ENCODE data around the gene SAPCD1.

Gene SAPCD1

DNA sequence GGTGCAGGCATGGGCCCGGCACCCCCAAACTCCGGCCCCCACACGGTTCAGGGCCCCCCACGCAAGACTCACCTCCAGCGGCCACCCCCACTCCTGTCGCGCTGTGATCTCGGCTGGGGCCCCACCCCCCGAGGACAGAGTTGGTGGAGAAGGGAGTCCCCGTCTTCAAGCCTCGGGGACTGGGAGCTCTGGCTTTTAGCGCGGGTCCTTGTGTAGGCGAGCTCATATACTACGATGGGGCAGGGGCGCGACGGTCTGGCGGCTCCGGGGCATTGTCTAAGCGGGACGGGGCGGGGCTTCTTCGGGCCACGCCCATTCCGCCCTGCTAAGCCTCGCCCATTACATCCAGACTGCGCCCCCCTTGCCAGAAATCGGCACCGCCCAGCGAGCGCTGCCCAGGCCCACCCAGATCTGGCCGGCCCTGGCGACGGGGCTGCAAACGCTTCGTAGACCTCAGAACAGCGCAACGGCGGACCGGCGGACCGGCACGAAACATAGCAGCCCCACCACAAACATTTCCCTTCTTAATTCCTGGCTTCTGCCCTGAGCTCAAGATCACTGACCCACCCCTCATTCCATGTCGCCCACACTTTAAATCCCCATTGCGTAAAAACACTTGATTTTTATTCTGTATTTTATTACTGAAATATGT, 32.4 kb upstream of the SAPCD1 start:
- DNase-seq, result peak; percentile 67

DNA sequence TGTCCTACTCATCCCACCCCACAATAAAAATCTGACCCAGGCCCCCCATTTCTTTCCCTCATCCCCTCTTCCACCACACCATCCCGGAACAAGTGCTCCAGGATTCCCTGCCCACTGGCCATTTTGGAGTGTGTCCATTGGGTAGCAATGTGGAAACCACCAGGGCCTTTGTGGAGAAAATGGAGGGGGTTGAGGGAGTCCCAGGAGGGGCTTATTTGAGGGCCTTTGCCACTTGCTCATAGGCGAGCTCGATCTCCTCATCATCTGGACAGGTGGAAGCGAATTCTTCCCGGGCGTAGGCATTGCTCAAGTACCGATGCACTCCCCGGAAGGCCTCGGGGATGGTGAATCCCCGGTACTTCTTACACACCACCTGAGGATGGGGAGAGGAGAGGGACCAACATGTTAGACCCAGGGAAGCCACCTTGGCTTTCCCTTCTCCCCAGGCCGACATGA, 31.8 kb upstream of the SAPCD1 start:
- DNase-seq, result no peak

DNA sequence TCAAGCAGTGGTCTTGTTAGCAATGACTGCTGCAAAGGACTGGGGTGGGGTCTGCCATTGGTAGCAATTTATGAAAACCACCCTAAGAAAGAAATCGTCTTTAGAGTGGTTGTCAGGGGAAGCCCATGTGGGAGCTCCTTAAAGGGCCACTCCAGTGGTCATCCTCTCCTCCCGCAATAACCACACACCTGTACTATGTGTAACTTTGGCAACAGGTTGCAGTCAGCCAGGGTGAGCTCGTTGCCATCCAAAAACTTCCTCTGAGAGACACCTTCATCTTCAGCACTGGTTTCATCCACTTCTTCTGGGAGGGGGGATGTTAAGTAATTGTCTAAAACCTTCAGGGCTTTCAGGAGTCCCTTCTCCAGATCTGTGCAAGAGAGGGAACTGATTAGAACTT, 30.4 kb upstream of the SAPCD1 start:
- no peak for DNase-seq

GRCh38 chr6:31733734-31734133, 28.7 kb upstream of the SAPCD1 start:
- no peak for DNase-seq

GRCh38 chr6:31734247-31734820, 28.1 kb upstream of the SAPCD1 start:
- DNase-seq, result no peak

DNA sequence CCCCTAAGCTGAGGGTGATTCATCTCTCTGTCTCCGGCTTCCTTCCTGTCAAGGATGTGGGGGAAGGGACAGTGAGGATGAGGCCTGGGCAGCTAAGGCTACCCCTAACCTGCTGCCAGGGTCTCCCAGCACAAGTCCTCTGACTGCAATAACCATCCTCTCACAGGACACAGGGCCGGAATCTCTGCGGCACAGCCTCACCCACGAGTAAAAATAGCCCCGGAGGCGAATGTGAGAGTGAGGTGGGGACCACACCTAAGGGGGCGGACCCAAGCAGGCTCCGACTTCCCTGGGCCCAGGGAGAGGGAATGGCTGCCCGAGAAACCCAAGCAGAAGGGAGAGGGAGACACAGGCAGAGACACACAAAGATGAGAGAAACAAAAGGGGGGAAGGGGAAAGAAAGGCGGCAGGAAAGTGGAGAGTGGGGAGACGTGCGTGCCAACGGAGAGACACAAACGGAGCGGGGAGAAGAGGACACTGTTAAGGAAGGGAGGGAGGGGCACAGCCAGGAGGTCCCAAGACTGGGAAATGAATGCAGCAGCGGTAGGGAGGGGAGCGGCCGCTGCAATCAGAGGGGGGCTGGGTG, 27.5 kb upstream of the SAPCD1 start:
- DNase-seq, result peak; percentile 84

GRCh38 chr6:31736021-31736767, 26.3 kb upstream of the SAPCD1 start, which contains the start of gene CLIC1:
CLIC1 (minus strand) TSS chr6:31736530; CDS start chr6:31736300, 230 bp downstream.
- peak; percentile 88 for DNase-seq

DNA sequence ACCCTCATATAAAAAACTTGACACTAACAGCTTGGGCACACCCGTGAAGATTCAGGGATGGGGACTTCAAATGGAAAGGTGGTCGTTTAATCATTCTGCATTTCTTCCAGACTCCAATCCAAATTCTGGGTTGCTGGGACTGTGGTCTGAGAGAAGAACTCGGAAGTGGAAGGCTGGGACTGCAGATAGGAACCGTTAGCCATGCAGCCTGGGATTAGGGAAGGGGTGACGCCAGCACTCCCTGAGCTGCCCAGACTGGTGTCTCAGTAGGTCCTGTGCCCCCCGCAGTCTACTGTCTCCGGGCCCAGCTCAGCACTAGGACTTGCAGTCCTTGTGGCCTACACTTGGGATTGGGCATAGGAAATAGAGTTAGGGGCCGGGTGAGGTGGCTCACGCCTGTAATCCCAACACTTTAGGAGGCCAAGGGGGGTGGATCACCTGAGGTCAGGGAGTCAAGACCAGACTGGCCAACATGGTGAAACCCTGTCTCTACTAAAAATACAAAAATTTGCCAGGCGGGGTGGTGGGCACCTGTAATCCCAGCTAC, 25.6 kb upstream of the SAPCD1 start:
- no peak for DNase-seq

- peak; percentile 31 for DNase-seq
Measured at GRCh38 chr6:31737315-31737990, 25.0 kb upstream of the SAPCD1 start.

- peak; percentile 90 for DNase-seq
Measured at GRCh38 chr6:31737991-31738979, 24.2 kb upstream of the SAPCD1 start.

DNA sequence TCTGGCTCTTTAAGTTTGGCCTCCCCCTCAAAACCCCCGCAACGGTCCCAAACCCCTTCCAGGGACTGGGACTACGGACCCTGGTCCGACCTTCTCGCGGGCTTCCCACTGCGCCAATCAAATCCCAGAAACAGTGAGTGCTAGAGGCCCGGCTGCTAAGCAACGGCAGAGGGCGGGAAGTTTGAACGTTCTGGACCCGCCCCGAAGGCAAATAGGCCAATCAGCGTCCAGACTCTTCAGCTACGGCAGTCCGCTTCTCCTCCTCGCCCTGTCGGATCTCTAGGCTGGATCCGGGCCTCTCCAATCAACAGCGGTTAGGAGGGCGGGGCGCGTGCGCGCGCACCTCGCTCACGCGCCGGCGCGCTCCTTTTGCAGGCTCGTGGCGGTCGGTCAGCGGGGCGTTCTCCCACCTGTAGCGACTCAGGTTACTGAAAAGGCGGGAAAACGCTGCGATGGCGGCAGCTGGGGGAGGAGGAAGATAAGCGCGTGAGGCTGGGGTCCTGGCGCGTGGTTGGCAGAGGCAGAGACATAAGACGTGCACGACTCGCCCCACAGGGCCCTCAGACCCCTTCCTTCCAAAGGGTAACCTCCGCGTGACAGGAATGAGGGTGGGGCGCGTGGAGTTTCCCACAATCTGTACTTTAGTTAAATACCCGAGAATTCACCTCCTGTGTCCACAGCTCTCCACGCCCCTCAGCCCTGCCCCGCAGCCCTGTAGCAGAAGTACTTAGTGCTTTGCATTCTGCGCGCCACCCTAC, 22.6 kb upstream of the SAPCD1 start, which contains the start of gene MSH5:
MSH5 (plus strand) TSS at position 367 of the 758 bp plus-strand sequence. CDS start 462 bp downstream, outside the sequence.
- peak; percentile 100 for DNase-seq

GRCh38 chr6:31740397-31741223, 21.8 kb upstream of the SAPCD1 start:
- peak; percentile 37 for DNase-seq

DNA sequence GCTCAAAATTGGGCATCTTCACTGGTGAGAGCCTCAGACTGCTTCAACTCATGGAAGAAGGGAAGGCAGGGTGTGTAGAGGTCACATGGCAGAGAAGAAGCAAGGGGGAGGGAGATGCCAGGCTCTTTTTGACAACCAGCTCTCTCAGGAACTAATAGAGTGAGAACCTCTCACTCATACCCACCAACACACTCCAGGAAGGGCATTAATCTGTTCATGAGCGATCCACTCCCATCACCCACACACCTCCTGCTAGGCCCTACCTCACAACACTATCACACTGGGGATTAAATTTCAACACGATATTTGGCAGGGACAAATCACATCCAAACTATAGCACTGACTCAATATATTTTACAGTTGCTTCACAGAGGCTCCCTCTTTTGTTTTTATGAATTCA, 20.6 kb upstream of the SAPCD1 start:
- no peak for DNase-seq

DNA sequence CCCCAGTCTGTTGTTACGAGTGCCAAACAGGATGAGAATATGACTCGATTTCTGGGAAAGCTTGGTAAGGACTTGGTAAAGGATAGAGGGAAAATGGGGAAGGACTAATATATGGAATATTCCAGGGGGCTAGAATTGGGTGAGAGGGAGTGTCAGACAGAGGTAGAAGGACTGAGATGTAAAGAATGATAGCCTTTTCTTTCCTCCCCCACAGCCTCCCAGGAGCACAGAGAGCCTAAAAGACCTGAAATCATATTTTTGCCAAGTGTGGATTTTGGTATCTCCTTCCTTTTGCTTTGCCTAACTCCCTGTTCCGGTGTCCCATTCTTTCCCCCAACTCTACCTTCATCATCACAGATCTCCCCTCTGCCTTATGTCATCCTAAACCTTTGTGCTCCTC, 19.6 kb upstream of the SAPCD1 start:
- no peak for DNase-seq

DNA sequence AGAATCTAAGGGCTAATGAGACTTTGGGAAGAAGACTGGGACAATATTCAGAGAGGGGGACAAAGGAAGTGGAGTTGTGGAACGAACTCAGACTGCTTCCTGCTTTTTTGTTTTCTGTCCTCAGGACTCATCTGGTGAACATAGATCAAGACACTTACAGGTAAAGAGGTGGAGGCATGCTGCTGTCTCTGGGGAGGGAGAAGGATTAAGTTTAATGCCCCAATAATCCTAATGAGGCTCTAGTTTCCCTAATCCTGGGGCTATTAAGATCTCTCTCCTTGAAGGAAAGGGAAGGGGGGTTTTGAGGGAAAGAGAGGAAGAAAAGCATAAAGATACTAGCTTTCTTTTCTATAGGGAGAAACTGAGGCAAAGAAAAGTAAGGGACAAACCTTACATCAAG, 18.0 kb upstream of the SAPCD1 start:
- DNase-seq, result no peak

DNA sequence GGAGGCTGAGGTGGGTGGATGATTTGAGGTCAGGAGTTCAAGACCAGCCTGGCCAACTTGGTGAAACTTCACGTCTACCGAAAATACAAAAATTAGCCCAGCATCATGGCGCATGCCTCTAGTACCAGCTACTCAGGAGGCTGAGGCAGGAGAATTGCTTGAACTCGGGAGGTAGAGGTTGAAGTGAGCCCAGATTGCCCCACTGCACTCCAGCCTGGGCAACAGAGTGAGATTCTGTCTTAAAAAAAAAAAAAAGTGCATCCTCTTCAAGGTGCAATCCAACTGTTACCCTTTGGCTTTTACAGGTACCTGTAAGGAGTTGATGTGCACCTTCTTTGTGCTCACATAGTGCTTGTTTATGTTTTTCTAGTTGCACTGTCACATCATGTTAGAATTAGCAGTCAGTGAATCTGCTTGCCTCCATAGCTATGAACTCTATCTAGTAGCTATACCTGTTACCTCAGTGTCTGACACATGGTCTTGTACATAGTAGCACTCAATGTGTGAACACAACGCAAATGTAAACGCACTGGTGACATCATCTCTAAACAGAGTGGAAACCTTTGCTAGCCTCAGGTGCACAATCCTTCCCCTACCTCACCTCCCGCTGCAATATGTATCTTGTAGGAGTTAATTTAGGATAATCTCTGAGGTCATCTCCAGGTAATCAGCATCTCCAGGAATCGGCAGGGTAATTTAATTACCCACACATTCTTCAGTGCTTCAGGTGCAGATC, 13.0 kb upstream of the SAPCD1 start:
- DNase-seq, result no peak

- no peak for DNase-seq
Measured at GRCh38 chr6:31750411-31751022, 11.9 kb upstream of the SAPCD1 start.

DNA sequence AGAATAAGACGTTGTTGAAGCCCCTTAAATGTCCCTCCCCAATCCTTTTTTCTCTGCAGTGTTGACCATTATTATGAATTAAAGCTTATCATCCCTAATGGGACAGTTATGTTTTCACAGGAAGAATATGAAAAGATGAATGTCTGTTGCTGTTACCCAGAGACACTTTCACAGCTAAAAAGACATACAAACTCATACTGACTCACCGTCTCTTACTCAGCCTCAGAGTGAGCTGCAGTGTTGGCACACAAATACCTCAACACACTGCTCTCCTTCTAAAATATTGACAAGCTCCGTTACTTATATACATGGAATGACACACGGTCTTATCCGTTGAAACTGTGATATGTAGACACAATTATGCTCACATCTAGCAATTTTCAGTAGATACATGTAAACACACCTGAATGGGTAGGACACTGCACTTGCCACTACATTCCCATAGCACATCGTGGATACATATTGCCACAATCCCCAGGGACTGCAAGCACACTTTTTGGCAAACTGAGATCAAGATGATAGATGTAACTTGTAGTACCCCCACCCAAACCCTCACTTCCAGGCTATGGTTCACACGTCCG, 9.6 kb upstream of the SAPCD1 start:
- no peak for DNase-seq

Measured in activated CD4-positive, alpha-beta T cell treated with anti-CD3 and anti-CD28 coated beads, Interleukin-2, amount 50 U/mL, for 16 hours (primary cell).